ENCODE data around the gene ZNF697. TPM values are rescaled to one million over a fixed set of nuclear protein-coding genes. Genes with fewer than 3 reads are reported as not detected.

ZNF697 gene
- 5.6 and 9.5 TPM in 2 replicates for total RNA-seq

GRCh38 chr1:119647734-119648619 lies at the start of gene ZNF697:
Gene ZNF697, minus strand, starts transcription at chr1:119648266. Its CDS starts 22,166 bp downstream, at chr1:119626100.

Other genes with a start within 250 kb of the ZNF697 start
- gene HSD3B2, start 233.1 kb downstream of the ZNF697 start, total RNA-seq = not detected in 2 replicates
- not detected in 2 replicates for gene HSD3B1, start 141.1 kb downstream of the ZNF697 start, total RNA-seq
- 28.5 and 29.3 TPM in 2 replicates for gene PHGDH, start 63.7 kb upstream of the ZNF697 start, total RNA-seq
- not detected in 2 replicates for gene HMGCS2, start 120.6 kb upstream of the ZNF697 start, total RNA-seq
- not detected in 2 replicates for gene REG4, start 163.2 kb upstream of the ZNF697 start, total RNA-seq
- not detected in 2 replicates for gene ADAM30, start 248.2 kb upstream of the ZNF697 start, total RNA-seq

Measured in aortic smooth muscle cell (primary cell).